HG03108 (cell line): ENCODE data around the gene BCL7A.

ENCODE experiments used
- ATAC-seq: cut with Tn5 transposase; IDR thresholded peaks from one replicate; pipeline ENCODE4 v1.9.1; 2021; ENCODE audit warnings: moderate library complexity; ENCODE audit not compliant: unreplicated experiment

Gene BCL7A

GRCh38 chr12:122073815-122074214 is 52.1 kb downstream of the BCL7A start:
- ATAC-seq = no peak

GRCh38 chr12:122076743-122077495 is 55.2 kb downstream of the BCL7A start:
- ATAC-seq = no peak

GRCh38 chr12:122078141-122079032 is 56.7 kb downstream of the BCL7A start, which contains the start of gene MLXIP:
MLXIP (plus strand) TSS chr12:122078756; CDS start chr12:122078854, 98 bp downstream.
- ATAC-seq = peak; percentile 77

- ATAC-seq = no peak
Observed at GRCh38 chr12:122079033-122079531, 57.4 kb downstream of the BCL7A start.

- ATAC-seq = no peak
Observed at GRCh38 chr12:122079532-122080081, 57.9 kb downstream of the BCL7A start.

- ATAC-seq = no peak
Observed at GRCh38 chr12:122080149-122081082, 58.7 kb downstream of the BCL7A start.

GRCh38 chr12:122081083-122081696 is 59.5 kb downstream of the BCL7A start:
- ATAC-seq = no peak

GRCh38 chr12:122081697-122082221 is 60.1 kb downstream of the BCL7A start:
- ATAC-seq = peak; percentile 44

GRCh38 chr12:122082621-122083356 is 61.1 kb downstream of the BCL7A start:
- no peak for ATAC-seq

GRCh38 chr12:122084857-122085405 is 63.2 kb downstream of the BCL7A start:
- ATAC-seq = no peak

- ATAC-seq = no peak
Observed at GRCh38 chr12:122085591-122085990, 63.9 kb downstream of the BCL7A start.

GRCh38 chr12:122086116-122086515 is 64.4 kb downstream of the BCL7A start:
- ATAC-seq = no peak

- no peak for ATAC-seq
Observed at GRCh38 chr12:122086641-122087285, 65.1 kb downstream of the BCL7A start.

- no peak for ATAC-seq
Observed at GRCh38 chr12:122087431-122088178, 65.9 kb downstream of the BCL7A start.

- ATAC-seq = no peak
Observed at GRCh38 chr12:122088179-122088810, 66.6 kb downstream of the BCL7A start.

GRCh38 chr12:122089077-122089476 is 67.4 kb downstream of the BCL7A start:
- no peak for ATAC-seq
